HG03039 (cell line): ENCODE data around the gene NUDT3.
"Not testable (repeated sequence)": the region's sequence is repeated elsewhere in the genome, so short reads cannot be mapped to it uniquely, and the experiment has no call there.

ENCODE experiments used
- ATAC-seq: cut with Tn5 transposase; IDR thresholded peaks from one replicate; pipeline ENCODE4 v1.9.1; 2021; ENCODE audit warnings: mild to moderate bottlenecking, moderate library complexity; ENCODE audit not compliant: unreplicated experiment

Gene NUDT3

DNA sequence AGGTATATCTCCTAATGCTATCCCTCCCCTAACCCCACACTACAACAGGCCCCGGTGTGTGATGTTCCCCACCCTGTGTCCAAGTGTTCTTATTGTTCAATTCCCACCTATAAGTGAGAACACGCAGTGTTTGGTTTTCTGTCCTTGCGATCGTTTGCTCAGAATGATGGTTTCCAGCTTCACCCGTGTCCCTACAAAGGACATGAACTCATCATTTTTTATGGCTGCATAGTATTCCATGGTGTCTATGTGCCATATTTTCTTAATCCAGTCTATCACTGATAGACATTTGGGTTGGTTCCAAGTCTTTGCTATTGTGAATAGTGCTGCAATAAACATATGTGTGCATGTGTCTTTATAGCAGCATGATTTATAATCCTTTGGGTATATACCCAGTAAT, 20.6 kb downstream of the NUDT3 start:
- not testable (repeated sequence) for ATAC-seq

DNA sequence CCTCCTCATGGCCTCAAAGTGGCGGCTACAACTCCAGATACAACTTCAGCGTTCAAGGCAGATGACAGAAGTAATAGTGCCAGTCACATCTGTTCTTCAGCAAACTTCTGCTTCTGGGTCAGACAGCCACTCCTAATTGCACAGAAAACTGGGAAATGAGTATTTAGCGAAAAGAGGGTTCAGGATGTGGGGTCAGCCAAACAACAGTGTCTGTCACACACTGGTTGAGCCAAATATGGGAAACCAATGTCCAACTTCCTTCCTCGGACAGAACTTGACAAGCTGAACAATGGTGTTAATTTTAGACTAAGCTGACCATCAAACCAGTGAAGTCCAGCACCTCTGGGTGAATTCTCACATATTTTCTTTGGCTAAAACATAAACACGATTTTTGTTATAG, 22.1 kb downstream of the NUDT3 start:
- no peak for ATAC-seq

DNA sequence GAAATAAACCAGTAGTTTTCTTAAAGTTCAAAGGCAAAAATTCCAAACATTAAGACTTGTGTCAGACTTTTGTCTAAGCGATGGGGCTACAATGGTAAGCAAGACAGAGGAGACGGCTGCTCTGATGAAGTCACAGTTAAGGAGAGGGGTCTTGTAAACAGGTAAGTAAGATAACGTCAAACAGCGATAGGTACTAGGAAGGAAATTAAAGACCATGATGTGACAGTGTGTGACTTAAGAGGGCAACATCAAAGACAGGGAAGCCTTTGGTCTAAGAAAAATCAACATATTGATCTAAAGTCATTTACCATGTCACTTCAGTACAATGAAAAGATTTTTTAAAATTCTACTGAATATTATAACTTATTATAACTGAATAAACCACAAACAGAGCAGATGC, 23.1 kb downstream of the NUDT3 start:
- ATAC-seq: no peak

DNA sequence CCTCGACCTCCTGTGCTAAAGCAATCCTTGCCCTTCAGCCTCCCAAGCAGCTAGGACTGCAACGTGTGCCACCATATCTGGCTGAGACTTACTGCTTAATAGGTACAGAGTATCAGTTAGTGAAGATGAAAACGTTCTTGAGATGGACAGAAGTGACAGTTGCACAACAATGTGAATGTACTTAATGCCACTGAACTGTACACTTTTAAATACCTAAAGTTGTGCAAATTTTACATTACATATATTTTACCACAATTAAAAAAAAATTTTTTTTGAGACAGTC, 25.9 kb downstream of the NUDT3 start:
- no peak for ATAC-seq

DNA sequence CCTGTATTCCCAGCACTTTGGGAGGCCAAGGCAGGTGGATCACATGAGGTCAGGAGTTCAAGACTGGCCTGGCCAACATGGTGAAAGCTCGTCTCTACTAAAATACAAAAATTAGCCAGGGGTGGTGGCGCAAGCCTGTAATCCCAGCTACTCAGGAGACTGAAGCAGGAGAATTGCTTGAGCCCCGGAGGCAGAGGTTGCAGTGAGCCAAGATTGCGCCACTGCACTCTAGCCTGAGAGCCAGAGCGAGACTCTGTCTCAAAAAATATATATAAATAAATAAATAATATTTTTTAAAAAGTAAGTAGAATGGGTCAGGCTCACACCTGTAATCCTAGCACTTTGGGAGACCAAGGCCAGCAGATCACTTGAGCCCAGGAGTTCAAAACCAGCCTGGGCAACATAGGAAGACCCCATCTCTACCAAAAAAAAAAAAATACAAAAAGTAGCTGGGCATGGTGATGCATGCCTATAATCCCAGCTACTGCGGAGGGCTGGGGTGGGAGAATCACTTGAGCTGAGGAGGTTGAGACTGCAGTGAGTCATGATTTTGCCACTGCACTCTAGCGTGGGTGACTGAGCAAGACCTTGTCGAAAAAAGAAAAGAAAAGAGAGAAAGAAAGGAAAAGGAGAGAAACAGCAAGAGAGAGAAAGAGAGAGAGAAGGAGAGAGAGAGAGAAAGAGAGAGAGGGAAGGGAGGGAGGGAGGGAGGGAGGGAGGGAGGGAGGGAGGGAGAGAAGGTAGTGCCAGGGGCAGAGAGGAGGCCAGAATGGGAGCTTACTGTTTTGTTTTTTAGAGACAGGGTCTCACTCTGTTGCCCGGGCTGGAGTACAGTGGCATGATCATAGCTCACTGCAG, 26.5 kb downstream of the NUDT3 start:
- not testable (repeated sequence) for ATAC-seq

DNA sequence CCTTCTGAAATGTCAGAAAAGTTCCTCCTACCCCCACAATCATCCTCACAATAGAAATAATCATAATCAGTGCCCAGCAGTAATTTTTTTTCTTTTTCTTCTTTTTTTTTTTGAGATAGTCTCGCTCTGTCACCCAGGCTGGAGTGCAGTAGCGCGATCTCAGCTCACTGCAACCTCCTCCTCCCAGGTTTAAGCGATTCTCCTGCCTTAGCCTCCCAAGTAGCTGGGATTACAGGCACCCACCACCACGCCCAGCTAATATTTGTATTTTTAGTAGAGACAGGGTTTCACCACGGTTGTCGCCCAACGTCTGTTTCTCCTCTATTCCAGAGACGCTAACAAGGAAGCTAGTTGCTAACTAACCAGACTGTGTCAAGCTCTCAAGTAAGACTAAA, 28.8 kb downstream of the NUDT3 start:
- not testable (repeated sequence) for ATAC-seq

DNA sequence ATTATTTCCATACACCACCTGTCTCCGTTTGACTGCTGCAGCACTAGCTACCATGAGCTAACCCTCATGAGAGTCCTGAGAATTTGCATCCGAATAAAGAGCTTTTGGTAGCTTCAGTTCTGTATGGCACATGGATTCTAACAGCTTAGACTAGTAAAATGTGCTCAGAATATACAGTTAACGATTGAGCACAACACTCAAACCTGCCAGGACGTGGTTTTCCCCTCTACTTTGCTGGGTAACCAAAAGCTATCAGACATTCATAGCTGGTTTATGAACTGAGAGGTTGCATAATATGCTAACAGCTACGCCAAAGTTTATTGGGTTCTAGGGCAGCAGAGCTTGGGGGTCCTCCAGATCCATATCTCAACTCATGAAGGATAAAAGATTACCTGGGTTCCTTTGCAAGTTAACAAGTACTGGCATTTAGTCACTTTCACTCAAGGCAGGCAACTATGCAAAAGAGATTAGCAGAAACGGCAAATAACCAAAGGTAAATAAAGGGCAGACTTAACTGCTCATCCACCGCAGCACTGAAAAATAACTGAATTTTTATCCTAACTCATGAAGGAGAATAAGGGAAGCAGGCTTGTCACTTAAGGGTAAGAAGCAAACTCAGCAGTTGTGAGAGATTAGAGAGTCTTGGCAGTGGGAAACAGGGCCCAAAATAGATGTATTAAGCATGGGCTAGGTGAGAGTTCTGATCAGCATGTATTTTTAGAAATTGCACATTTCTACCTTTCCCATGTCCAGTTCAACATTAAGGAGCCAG, 29.4 kb downstream of the NUDT3 start:
- no peak for ATAC-seq

DNA sequence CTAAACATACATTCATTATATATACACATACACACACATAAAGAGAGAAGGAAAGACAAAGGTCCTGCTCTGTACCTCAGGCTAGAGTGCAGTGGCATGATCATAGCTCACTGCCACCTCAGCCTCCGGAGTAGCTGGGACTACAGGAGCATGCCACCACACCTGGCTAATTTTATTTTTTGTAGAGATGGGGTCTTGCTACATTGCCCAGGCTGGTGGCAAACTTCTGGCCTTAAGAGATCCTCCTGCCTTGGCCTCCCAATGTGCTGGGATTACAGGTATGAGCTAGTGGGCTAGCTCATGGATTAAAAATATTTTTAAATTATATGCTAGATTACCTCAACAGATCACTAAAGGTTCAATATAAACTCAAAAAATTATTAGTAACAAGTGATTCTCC, 30.3 kb downstream of the NUDT3 start:
- ATAC-seq: no peak

DNA sequence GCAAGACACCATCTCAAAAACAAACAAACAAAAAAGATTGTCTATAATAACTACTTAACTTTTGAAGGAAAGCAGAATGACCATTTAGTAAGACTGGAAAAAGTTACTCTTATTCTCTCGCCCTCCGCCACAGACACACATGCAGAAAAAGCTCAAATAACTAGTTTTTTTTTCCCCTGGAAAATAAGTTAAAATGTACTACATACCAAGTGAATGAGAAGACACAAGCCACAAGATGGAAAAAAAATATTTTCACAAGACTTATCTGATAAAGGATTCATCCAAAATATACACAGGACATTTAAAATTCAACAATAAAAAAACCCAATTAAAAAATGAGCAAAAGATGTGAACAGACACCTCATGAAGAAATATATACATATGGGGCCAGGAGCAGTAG, 31.9 kb downstream of the NUDT3 start:
- no peak for ATAC-seq

DNA sequence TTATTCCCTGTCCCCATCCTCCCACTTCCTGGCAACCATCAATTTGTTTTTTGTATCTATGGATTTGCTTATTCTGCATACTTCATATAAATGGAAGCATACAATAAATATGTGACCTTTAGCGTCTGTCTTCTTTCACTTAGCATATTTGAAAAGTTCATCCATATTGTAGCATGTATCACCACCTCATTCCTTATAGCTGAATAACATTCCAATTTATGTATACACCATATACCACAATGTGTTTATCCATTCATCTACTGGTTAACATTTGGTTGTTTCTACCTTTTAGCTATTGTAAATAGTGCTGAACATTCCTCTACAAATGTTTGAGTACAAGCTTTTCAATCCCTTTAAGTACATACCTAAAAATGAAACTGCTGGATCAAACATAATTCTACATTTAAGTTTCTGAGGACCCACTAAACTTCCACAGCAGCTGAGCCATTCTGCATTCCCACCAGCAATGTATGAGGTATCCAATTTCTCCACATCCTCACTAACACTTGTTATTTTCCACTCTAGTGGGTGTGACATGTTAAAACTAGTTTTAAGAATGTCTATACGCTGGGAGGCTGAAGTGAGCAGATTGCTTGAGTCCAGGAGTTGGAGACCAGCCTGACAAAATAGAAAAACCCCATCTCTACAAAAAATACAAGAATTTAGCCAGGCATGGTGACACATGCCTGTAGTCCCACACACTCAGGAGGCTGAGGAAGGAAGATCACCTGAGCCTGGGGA, 32.9 kb downstream of the NUDT3 start:
- no peak for ATAC-seq

DNA sequence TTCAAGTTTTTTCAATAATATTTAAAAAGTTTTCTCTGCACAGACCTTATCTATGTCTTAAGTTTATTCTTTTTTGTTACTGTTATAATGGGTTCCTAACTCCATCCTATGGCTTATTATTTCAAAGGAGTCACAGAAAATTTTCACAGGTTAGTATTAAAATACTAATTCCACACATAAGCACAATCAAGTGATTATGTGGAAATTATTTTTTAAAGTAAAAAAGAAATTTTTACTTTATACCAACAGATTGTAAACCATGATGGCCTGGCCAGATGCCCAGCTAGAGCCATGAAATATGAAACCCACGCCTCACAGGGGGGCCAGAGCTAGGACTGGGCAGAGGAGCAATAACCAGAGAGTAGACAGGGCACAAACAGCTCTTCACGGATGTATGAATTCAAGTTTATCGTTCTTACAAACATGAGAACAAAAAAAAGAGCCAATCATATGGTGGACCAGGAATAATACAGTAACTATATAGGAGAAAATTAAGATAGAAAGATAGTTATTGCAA, 34.0 kb downstream of the NUDT3 start:
- no peak for ATAC-seq

DNA sequence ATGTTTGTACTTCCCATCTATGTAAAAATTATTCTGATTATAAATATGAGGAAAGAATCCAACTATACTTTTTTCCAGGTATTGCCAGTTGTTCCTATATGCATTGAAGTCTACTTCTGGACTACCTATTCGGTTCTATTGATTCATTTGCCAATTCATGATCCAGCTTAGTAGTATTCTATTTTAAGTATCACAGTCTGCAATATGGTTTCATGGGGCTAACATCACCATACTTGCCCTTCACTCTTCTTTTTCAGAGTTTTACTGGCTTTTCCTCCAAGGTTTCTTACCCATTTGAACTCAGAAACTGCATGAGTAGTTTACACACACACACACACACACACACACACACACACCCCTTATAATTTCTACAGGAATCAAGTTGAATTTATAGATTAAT, 34.5 kb downstream of the NUDT3 start:
- no peak for ATAC-seq

DNA sequence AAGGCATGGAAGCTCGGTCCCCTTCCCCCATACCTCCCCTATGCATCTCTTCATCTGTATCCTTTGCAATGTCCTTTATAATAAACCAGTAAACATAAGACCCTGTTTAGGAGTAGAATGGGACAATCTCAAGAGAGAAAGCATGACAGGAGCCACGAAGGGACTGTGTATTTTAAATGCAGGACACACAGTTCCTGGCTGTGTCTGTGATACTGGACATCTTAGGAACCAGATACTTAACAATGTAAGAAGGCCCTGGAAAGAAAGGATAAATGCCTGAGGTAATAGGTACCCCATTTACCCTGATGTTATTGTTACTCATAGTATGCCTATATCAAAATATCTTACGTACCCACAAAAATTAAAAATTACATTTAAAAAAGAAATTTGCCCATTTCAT, 36.6 kb downstream of the NUDT3 start:
- no peak for ATAC-seq

DNA sequence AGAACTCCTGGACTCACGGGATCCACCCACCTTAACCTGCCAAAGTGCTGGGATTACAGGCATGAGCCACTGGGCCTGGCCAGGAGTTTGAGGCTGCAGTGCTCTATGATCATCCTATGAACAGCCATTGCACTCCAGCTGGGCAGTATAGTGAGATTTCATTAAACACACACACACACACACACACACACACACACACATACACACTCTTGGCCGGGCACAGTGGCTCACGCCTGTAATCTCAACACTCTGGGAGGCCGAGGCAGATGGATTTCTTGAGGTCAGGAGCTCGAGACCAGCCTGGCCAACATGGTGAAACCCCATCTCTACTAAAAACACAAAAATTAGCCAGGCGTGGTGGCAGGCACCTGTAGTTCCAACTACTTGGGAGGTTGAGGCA, 38.2 kb downstream of the NUDT3 start:
- ATAC-seq: not testable (repeated sequence)

DNA sequence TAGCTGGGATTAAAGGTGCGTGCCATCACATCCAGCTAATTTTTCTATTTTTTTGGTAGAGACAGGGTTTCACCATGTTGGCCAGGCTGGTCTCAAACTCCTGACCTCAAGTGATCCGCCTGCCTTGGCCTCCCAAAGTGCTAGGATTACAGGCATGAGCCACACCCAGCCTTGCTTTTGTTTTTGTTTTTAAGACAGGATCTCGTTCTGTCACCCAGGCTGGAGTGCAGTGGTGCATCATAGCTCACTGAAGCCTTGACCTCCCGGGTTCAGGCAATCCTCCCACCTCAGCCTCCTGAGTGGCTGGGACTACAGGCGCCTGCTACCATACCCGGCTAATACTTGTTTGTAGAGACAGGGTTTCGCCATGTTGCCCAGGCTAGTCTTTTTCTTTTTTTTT, 38.9 kb downstream of the NUDT3 start:
- ATAC-seq: not testable (repeated sequence)

DNA sequence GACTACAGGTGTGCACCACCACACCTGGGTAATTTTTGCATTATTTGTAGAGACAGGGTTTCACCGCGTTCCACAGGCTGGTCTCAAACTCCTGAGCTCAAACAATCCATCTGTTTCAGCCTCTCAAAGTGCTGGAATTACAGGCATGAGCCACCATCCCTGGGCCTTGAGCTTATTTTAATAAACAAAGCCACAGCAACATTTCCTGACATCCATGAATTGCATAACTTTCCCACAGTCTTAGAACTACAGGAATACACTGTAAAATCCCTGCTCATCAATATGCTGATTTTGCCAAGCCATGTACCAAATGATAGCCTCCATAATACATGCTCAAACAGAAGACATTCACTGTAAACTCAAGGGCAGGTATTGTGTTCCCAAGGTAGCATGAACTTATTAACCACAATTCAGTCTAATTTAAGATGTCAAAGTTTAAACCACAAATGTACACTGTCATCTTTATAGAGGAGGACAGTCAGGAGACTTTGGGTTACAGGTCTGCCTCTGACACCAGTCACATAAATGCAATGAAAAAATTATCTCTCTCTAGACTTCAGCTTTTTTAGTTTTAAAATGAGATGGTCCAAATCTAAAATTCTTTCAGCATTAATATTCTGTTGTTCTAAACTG, 40.0 kb downstream of the NUDT3 start:
- ATAC-seq: no peak

DNA sequence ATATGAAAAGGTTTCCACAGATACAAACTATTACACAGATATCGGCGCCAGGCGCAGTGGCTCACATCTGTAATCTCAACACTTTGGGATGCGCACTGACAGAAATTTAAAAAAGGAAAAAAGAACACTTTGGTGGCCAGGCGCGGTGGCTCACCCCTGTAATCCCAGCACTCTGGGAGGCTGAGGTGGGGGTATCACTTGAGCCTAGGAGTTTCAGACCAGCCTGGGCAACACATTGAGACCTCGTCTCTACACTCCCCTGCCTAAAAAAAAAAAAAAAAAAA, 41.6 kb downstream of the NUDT3 start:
- ATAC-seq: no peak

DNA sequence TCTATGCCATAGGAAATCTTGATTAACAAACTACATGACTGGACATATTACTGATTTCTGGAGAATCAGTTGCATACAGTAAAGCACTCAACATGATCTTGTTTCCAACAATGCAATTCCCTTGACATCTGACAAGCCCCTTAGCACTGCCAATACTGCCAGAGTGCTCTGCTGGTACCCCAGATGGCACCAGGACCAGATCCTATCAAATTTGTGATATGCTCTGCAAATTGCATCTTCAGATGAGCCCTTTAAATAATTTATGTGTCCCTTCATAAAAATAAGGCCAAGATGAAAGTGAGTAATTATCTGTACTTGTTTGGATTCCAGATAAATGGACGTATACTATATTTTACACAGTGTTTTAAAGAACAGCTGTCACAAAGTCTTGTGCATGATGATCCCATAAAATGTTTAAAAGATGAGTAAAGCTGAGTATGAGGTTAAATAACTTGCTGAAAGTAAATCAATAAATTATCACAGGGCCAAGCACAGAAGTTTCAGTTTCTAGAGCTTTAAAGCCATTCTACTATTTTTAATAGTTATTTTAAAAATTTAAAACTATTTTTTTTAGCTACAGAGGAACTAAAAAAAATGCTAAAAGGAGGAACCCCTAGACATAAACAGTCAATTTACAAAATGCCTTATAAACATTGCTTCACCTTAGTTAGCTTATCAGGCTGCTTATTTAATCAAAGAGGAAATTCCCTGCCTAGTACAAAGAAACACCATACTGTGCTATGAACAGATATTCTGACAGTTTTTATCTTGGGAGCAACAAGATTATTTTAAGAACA, 42.1 kb downstream of the NUDT3 start:
- ATAC-seq: no peak

DNA sequence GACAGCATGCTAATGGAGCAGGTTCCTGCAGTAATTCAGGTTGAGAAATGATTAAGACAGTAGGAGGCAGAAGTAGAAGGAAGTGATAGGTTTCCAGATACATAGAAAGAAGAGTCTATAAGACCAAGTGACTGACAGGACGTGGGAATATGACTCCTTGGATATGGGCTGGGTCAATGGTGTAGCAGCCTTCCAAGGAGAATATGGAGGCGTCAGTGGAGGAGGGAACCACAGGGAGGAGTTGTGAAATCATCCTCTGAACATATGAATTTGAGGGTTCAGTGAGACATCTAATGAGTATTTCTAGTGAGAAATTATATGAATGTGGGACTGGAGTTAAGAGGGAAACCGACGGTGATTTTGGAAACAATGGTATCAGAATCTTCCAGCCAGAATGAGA, 43.3 kb downstream of the NUDT3 start:
- no peak for ATAC-seq

DNA sequence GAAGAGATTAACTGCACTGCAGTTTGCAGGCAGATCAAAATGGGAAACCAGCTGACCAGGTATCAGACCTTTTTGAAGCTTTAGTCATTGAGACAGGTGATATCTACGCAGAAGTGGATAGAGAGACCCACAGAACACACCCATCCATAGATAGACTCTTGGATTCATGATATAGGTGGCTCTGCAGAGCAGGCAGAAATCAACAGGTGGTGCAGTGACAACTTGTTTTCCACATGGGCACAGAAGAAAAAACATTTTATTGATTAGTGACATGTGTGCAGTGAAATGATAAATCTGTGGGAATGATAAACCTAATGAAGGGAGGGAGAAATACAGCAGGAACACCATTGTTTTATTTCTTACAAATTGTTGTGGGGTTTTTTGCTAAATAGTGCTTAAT, 45.2 kb downstream of the NUDT3 start:
- ATAC-seq: no peak
